MM.1S (cell line): ENCODE measurements around the gene SH3PXD2B.
"Not testable (repeated sequence)": the region's sequence is repeated elsewhere in the genome, so short reads cannot be mapped to it uniquely, and the experiment has no call there.

Source experiments
- DNase-seq: peaks from one replicate; pipeline ENCODE4 v3.0.0-alpha.2; 2015
- H2AFZ ChIP-seq: fragments of 300-600 bp; sonication (generic); 2 replicates; pipeline ENCODE4 v1.6.0; 2016; ENCODE audit warnings: antibody characterized with exemption, low read length
- H3F3A ChIP-seq: fragments of 300-600 bp; sonication (generic); 2 replicates; pipeline ENCODE4 v1.6.1; 2016; ENCODE audit warnings: mild to moderate bottlenecking, antibody characterized with exemption, low read length, moderate library complexity, mixed read lengths; ENCODE audit not compliant: insufficient read depth
- H3K27ac ChIP-seq: fragments of 300-600 bp; sonication (generic); 2 replicates; pipeline ENCODE4 v1.5.1; 2016; ENCODE audit warnings: mild to moderate bottlenecking, low read length
- H3K27me3 ChIP-seq: fragments of 300-600 bp; sonication (generic); replicated peaks from 2 replicates; pipeline ENCODE4 v1.6.0; 2016; ENCODE audit warnings: low read length; ENCODE audit not compliant: insufficient read depth
- H3K36me3 ChIP-seq: fragments of 300-600 bp; sonication (generic); replicated peaks from 2 replicates; pipeline ENCODE4 v1.6.1; 2016; ENCODE audit warnings: mild to moderate bottlenecking, low read length, mixed read lengths; ENCODE audit not compliant: insufficient read depth
- H3K4me1 ChIP-seq: fragments of 300-600 bp; sonication (generic); 2 replicates; pipeline ENCODE4 v1.6.1; 2016; ENCODE audit warnings: low read length, mixed read lengths
- H3K4me2 ChIP-seq: fragments of 300-600 bp; sonication (generic); 2 replicates; pipeline ENCODE4 v1.6.0; 2016; ENCODE audit warnings: low read depth, low read length
- H3K4me3 ChIP-seq: fragments of 300-600 bp; sonication (generic); 2 replicates; pipeline ENCODE4 v1.5.1; 2016; ENCODE audit warnings: low read length, mixed read lengths
- H3K79me2 ChIP-seq: fragments of 300-600 bp; sonication (generic); 2 replicates; pipeline ENCODE4 v1.6.1; 2016; ENCODE audit warnings: mixed run types, low read length, mixed read lengths
- H3K9ac ChIP-seq: fragments of 300-600 bp; sonication (generic); 2 replicates; pipeline ENCODE4 v1.6.1; 2016; ENCODE audit warnings: low read length, mixed read lengths
- H3K9me2 ChIP-seq: fragments of 300-600 bp; sonication (generic); replicated peaks from 2 replicates; pipeline ENCODE4 v1.6.1; 2016; ENCODE audit warnings: mild to moderate bottlenecking, low read length, mixed read lengths; ENCODE audit not compliant: insufficient read depth
- H3K9me3 ChIP-seq: fragments of 300-600 bp; sonication (generic); replicated peaks from 2 replicates; pipeline ENCODE4 v1.6.1; 2016; ENCODE audit warnings: mild to moderate bottlenecking, low read length, mixed read lengths; ENCODE audit not compliant: insufficient read depth
- H4K20me1 ChIP-seq: fragments of 300-600 bp; sonication (generic); 2 replicates; pipeline ENCODE4 v1.6.1; 2016; ENCODE audit warnings: mild to moderate bottlenecking, low read length, moderate library complexity, mixed read lengths; ENCODE audit not compliant: insufficient read depth
- CTCF ChIP-seq: fragments of 300-600 bp; sonication (generic); IDR thresholded peaks from 2 replicates; pipeline ENCODE4 v1.5.1; 2016; ENCODE audit warnings: antibody characterized with exemption, low read length, mixed read lengths
- EZH2 ChIP-seq: fragments of 300-600 bp; sonication (generic); optimal IDR thresholded peaks from 2 replicates; pipeline ENCODE3; 2017; ENCODE audit warnings: low read depth, mild to moderate bottlenecking, antibody characterized with exemption, low read length, mixed read lengths
- EZH2phosphoT487 ChIP-seq: fragments of 300-600 bp; sonication (generic); IDR thresholded peaks from 2 replicates; pipeline ENCODE4 v1.6.1; 2018; ENCODE audit warnings: antibody characterized with exemption, low read length

SH3PXD2B gene

GRCh38 chr5:172403817-172404216, 50.5 kb downstream of the SH3PXD2B start:
- H3K9me3 ChIP-seq: no peaks in the 10 kb centered on the region
- no peak overlapping the region for H3K4me3 ChIP-seq
- H2AFZ ChIP-seq: no peak overlapping the region
- no peaks in the 10 kb centered on the region for H3K4me1 ChIP-seq
- no peak overlapping the region for H3K27ac ChIP-seq
- no peak for DNase-seq
- H4K20me1 ChIP-seq: no peaks in the 10 kb centered on the region
- no peaks in the 10 kb centered on the region for H3F3A ChIP-seq
- H3K36me3 ChIP-seq: no peaks in the 10 kb centered on the region
- H3K9ac ChIP-seq: no peak overlapping the region
- H3K79me2 ChIP-seq: no peaks in the 10 kb centered on the region
- H3K4me2 ChIP-seq: no peak overlapping the region
- no peaks in the 10 kb centered on the region for H3K27me3 ChIP-seq
- no peak for TF ChIP-seq EZH2phosphoT487
- TF ChIP-seq EZH2: no peak
- no peak for TF ChIP-seq CTCF
- H3K9me2 ChIP-seq: no peaks in the 10 kb centered on the region

- Histone ChIP-seq H3F3A (no peaks in the 10 kb centered on the region), H3K36me3 (no peaks in the 10 kb centered on the region), H3K4me2 (no peak overlapping the region), H3K9me2 (no peaks in the 10 kb centered on the region), H3K4me1 (no peaks in the 10 kb centered on the region), H3K9me3 (no peaks in the 10 kb centered on the region), H3K79me2 (no peaks in the 10 kb centered on the region), H3K4me3 (no peak overlapping the region), H3K27me3 (no peaks in the 10 kb centered on the region), H2AFZ (no peak overlapping the region), H4K20me1 (no peaks in the 10 kb centered on the region), H3K9ac (no peak overlapping the region), H3K27ac (no peak overlapping the region)
- no peak for DNase-seq
- TF ChIP-seq CTCF: no peak
- no peak for TF ChIP-seq EZH2phosphoT487
- TF ChIP-seq EZH2: no peak
Observed at GRCh38 chr5:172403189-172403796, 51.0 kb downstream of the SH3PXD2B start.

GRCh38 chr5:172402531-172403188, 51.7 kb downstream of the SH3PXD2B start:
- Histone ChIP-seq H3K9me2 (no peaks in the 10 kb centered on the region), H3F3A (no peaks in the 10 kb centered on the region), H3K79me2 (no peaks in the 10 kb centered on the region), H3K27me3 (no peaks in the 10 kb centered on the region), H3K27ac (no peak overlapping the region), H4K20me1 (no peaks in the 10 kb centered on the region), H2AFZ (no peak overlapping the region), H3K9me3 (no peaks in the 10 kb centered on the region), H3K36me3 (no peaks in the 10 kb centered on the region), H3K4me2 (no peak overlapping the region), H3K4me1 (no peaks in the 10 kb centered on the region), H3K9ac (no peak overlapping the region), H3K4me3 (no peak overlapping the region)
- DNase-seq: no peak
- TF ChIP-seq CTCF: no peak
- TF ChIP-seq EZH2phosphoT487: no peak
- no peak for TF ChIP-seq EZH2

GRCh38 chr5:172402031-172402430, 52.3 kb downstream of the SH3PXD2B start:
- H2AFZ ChIP-seq, H3K79me2 ChIP-seq, H3K4me3 ChIP-seq, H3K9me3 ChIP-seq, H3K36me3 ChIP-seq, H3K27me3 ChIP-seq, H4K20me1 ChIP-seq, DNase-seq, H3K27ac ChIP-seq, H3K4me2 ChIP-seq, H3K9me2 ChIP-seq, H3F3A ChIP-seq, H3K4me1 ChIP-seq, H3K9ac ChIP-seq: not testable (repeated sequence)
